NCI-H748 treated with DMSO at 0.1 percent for 48 hours (cell line): ENCODE results near the gene HEG1.

Source experiments
- DNase-seq: peaks from one replicate; lab custom pipeline; 2025; lab: John Stamatoyannopoulos, UW

The HEG1 gene

DNA sequence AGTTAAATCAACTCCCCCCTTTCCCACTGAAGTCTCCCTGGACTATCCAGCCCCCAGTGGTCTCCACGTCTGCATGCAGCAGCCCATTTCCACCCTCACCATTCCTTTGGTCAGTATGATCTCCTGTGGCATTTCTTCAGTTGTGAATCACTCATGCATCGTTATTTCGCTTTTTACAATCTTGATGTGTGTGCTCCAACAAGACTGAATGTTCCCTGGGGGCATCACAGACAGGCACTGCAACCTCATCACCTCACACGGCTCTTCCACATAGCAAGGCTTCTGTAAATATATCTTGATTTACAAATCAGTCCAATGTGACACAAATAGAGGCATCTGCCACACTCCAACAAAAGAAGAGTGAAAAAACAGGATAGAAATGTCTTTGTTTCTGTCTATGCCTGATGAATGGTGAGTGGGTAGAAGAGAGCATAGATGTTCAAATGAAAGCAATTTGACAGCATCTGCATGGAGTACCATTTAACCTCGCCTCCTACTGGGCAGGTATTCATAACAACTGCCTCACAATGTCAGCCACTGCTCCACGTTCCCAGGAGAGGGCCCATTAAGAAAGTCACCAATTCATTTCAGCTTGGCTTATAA, 5.2 kb downstream of the HEG1 start:
- peak; percentile 39 for DNase-seq

DNA sequence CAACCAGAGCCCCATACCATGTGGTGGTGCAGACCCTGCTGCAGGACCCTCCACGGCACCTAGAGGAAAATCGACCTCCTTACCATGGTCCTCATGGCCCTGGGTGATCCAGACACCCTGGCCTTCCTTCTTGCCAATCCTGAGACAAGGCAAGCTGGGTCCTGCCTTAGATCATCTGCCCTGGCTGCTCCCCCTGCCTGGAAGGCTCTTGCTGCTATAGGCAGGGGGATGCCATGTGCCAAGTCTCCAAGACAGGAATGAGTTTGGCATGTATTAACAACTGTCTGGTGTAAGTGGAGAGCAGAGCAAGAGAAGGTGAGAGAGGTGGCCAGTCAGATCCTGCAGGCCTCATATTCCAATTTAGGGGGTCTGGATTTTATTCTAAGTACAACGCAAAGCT, 7.5 kb downstream of the HEG1 start:
- DNase-seq = no peak

DNA sequence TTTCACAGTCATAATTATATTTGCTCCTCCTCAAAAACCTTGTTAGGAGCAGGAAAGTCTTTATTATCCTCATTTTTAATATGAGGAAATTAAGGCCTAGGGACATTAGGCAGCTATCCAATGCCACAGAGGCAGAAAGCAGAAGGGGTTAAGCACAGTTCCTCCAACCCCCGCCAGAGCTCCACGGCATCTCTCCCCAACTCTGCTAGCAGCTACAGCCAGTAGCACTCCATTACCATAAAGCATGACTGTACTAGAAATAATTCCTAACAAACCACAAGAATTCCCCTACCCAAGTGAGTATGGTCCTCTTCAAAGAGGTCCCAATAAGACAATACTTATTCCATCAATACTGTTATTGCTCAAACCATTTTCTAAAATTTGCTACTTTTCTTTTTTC, 9.8 kb downstream of the HEG1 start:
- DNase-seq = no peak

DNA sequence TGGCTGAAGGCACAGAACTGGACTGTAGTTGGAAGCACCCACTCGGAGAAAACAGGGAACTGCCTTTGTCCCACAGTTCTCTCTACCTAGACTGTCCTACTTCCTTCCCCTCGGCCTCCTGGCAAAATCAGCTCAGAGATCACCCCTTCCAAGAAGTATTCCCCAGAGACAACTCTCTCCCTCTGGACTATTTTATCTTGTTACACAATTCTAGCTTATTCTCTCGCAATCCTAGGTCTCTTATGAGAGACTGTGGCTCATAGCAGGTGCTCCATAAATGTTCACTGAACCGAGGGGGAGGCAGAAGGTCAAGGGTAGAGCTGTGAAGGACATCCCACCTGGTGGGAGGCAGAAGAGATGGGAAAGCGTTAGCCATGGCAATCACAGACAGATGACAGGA, 10.6 kb downstream of the HEG1 start:
- no peak for DNase-seq

DNA sequence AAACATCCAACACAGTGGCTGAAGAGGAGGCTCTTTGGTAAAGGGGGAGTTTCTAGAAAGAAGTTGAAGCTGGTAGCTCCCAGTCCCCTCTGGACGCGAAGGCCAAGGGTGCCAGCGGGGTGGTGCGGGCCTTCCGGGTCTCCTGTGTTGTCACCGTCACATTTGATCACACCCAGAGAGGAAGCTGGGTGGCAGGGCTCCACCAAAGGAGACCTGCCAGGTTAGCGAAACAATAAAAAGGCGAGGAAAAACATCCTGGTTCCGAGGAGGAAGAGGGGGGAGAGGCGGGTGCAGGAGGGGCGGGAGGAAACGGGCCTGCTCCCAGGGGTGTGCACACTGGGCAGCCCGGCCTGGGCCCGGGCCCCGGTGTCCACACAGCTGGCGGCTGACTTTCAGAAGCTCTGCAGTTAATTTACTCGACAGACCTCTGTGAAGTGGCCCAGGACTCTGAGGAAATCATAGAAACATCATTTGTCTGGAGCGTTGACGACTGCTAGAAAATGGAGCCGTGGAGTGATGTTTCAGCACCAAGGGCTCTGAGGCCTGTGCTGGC, 12.1 kb downstream of the HEG1 start:
- no peak for DNase-seq

DNA sequence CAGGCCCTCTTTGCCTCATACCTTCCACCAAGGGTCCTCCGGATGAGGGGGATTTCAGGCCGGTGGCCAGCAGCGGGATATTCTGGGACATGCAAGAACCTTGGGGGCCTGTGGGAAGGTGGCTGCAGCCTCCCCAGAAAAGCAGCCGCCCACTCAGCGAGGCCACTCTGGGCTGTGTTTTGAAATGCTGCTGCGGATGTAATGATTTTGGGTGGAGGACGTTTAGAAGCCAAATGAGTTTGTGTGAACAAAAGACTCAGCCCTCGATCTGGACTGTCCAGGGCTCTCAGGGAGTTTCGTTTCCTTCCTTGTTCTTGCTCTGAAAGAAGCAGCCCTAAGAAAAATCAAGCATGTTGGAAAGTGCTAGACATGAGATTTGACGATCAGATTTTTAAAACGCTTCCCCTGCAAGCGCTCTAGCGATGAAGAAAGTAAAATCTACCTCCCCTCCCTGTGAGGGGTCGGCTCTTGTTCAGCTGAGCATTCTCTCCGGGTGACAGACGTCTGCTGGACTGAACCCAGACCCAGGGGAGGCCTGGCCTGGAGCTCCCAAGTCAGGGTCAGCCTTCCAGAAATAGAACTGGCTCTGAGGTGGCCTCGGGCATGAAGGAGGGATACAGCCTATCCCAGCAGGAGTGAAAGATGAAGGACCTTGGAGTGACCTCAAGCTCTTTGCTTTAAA, 12.9 kb downstream of the HEG1 start:
- no peak for DNase-seq

DNA sequence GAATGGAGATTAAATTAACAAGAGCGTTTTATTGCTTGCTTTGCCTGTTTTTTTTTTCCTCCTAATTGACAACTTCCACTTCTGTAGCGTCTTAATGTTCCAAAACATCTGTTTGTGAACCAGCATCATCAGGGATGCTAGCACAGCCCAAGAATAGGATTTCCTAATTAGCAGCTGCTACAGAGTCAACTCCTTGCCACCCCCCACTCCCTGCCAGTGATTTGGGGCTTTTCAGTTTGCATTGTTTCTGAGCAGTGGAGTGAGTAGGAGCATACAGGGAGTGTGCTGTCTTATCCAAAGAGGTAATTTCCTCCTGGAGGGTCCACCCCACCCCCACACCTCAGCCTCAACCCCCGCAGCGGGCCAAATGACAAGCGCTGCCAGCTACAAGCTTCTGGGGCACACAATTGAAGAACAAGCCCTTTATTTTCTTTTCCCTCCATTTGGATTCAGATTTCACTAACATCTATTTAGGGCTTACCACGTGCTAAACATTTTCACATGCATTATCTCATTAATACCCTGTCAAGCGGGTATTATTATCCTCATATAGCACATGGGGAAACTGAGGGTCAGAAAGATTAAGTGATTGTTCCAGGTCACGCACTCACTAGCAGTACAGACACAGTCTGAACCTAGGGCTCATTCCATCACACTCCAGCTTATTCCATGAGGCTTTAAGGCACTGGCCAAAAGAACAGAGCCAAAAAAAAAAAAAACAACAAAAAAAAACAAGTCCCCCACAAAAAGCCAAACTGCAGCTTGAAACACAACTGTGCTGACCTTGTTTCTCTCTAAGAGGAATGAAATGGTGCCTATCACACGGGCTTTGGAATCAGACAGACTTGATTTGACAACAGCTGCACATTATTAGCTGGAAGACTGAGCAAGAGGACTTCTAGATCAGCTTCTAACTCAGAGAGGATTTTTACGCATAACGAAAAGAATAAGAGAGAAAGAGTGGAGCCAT, 16.4 kb downstream of the HEG1 start:
- DNase-seq = no peak

DNA sequence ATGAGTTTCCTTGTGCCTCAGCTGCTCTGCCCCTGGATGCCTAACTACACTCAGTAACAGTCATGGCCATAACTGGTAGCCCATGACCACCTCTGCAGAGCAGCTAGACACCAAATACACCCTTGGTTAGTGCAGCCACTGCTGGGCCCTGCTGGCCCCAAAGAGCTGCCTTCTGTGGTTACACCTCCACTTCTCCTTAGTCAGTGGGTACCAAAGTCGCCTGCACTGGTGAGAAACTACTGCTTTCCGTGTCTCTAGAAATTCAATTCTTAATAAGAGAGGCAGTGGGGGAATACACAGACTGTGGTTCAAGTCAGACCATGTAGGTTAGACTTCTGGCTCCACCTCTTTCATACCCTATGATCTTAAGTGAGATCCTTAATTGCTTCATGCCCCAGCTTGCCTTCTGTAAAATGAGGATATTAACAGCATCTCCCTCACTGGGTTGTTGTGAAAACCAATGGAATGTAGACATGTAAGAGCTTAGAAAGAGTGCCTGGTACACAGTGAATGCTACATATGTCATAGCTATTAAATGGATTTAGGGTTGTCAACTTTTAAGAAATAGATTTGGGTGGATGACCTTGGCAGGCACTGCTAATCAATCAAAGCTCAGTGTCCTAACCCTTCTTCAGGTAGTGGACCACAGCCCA, 18.2 kb downstream of the HEG1 start:
- DNase-seq = no peak

DNA sequence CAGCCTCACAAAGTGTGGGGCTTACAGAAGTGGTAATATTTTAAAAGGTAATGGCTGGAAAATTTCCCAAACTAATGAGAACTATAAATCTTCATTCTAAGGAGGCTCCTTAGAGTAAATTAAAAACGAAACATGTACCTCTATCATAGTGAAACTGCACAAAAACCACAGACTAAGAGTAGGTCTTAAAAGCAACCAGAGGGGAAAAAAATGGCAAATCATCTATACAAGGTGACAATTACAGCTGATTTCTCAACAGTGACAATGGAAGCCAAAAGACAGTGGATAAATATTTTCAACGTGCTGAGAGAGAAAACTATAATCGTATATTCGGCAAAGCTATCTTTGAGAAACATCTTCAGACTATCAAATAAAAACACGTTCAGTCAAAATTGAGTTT, 20.6 kb downstream of the HEG1 start:
- no peak for DNase-seq

DNA sequence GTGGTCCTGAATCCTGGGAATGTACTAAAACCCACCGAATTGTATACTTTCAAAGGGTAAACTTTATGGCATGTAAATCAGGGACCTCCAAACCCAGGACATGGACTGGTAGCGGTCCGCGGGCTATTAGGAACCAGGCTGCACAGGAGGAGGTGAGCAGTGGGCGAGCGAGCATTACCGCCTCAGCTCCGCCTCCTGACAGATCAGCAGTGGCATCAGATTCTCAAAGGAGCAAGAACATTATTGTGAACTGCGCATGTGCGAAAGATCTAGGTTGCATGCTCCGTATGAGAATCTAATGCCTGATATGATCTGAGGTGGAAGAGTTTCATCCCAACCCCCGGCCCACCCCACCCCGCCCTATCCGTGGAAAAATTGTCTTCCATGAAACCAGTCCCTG, 22.2 kb downstream of the HEG1 start:
- DNase-seq = no peak

DNA sequence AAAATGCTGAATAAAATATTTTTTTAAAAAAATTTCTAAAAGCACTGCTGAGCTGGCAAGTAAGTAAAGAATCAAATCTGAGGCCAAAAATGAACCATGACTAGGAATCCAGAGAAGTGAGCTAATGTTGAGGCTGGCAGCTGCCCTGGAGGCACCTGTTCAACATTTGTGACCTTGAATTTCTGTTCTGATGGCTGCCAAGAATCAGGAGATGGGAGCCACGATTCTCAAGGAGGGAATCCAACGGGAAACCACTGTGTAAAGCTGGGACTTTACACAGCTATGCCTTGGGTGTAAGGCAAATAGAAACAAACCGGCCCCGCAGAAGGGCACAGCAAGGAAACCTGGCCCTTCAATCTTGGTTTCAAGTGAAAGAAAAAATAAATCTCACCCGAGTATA, 22.7 kb downstream of the HEG1 start:
- no peak for DNase-seq

DNA sequence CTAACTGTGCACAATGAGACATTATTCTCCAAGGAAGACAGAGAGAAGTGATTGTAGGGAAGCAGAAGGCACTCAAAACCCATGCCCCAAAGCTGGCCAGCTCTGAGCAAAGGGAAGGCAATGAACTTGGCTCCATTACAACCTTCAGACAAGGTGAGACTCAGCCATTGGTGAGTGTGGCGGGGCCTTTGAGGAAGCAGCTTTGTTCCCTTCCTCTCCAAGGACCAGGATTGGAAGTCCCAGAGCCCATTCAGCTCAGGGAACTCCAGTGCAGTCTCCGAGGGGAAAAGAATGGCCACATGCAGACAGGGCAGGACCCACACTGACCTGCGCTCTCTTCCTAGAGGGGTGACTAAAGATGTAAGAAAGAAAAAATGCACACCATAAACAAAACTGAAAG, 23.1 kb downstream of the HEG1 start:
- DNase-seq = no peak

DNA sequence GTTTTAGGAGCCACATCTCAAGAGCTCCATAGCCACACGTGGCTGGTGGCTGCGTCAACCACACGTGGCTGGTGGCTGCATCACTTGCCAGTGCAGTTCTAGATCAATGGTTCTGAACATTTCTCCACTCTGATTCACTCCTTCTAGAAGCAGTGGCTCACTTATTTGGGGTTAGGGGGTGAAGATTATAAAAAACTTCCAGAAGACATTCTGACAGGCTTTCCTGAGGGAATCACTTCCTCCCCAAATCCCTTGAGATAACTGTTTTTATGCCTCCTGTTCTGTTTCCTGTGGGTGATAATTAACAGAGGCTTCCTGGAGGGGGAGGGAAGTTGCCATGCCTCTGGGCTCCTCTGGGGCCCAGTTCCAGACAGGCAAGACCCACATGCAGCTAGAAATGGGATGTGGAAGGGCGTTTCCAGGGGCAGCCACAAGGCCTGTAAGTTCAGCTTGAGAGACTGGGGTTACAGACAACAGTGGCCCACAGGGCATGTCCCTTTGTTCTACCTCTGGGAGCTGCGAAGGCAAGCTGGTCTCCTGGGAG, 23.6 kb downstream of the HEG1 start:
- no peak for DNase-seq

DNA sequence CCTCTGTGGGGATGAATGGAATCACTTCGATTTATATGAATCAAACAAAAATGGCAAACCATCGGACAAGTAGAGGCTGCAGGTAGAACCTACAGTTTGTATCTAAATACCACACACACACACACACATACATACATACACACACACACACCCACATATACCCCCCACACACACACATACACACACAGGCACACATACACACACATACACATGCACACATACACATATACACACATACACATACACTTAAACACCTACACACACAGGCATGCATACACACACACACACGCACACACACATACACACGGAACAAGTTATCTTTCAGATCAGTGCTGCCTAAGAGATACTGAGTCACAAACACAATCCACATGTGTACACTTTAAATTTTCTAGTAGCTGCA, 24.3 kb downstream of the HEG1 start:
- DNase-seq = no peak

DNA sequence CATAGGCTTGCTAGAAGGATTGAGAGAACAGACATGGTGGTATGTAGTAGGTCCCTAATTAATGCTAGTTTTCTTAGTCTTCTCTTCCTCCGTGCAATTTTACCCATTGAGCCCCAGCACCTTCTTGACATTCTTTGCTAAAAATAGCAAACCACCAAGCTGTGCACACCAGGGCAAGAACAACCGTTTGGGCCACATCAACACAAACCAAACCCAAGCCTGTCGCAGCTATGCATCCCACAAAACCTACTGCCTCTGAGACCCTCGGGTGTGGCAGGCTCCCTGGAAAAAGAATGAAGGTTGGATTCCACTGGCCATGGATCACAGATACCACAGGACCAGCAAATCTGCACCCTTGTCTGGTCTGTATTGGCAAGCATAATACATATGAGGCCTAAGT, 27.1 kb downstream of the HEG1 start:
- no peak for DNase-seq

DNA sequence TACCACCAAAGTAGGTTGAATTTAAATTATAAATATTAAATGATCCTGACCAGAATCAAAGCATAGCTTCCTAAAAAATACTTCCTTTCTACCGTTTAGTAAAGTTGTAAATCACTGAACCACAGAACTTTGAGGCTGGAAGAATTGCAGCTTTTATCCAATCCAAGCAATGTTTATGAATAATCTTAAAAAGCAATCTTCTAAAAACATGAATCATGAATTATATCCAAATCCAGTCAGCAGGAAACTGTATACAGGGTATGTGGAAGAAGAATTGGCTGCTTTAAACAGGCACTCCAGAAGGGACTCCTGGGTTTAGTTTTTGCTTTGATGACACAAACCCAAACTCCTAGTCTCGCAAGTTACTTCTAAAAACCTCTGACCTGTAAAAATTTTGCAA, 30.2 kb downstream of the HEG1 start:
- DNase-seq = no peak

DNA sequence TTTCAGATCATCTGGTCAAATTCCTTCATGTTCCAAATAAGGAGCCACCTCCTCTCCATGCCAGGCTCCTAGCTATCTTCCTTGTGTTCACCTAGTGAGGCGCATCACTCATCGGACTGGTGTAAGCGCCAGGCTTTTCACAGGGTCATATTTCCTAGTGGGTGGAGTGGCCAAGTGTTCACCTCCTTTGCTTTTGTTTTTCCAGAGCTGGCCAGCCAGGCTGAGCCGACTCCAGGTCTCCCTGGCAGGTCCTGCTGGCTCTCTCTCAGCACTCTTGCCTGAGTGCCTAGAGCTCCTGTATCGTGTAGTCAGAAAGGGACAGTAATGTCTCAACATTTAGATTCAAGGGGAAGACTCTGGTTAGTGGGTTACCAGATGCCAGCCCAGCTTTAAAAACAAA, 31.0 kb downstream of the HEG1 start:
- peak; percentile 6 for DNase-seq

DNA sequence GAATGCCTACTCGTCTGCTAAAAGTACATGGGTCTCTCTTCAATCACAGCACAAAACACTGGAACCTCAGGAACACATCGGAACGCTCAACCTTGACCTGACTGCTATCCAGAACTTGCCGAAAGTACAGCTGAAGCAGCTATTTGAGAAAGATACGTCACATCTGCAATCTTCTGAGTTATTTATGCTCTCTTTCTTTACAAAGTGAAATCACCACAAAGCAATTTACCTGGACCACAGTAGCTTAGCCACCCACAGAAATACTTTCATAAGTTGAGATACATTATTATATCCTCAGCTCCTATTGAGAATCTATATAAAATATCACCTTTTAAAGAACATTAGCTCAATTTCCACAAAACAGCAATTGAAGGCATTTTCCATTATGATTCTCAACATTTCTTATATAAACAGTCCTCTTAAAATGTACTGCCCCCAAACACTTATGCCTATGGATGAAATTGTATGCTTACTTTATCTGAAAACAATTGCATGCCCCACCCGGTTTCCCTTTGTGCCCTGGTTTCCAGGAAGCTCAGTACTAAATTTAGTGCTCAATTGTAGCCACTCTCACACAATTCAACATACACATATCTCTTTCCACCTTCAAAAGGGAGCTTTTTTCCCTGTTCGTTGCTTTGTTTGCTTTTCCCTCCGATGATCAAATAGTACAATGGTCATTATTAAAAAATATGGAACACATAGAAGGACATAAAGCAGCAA, 31.8 kb downstream of the HEG1 start:
- DNase-seq = no peak

DNA sequence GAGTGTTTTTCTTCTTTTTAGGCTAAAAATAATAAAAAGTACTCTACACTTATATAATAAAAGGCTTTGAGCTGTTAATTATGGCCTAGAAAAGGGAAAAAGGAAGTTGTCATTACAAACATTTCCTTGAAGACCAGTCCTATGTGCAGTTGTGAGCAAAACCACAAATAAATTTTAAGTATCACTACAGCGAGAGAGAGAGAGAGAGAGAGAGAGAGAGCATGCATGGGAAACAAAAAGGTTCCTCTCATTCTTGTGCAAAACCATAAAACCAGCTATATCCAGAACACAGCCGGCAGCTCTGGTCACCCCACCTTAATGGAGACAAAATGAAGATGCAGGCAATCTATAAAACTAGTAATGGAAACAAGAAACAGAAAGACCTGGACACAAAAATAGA, 33.6 kb downstream of the HEG1 start:
- DNase-seq = no peak

DNA sequence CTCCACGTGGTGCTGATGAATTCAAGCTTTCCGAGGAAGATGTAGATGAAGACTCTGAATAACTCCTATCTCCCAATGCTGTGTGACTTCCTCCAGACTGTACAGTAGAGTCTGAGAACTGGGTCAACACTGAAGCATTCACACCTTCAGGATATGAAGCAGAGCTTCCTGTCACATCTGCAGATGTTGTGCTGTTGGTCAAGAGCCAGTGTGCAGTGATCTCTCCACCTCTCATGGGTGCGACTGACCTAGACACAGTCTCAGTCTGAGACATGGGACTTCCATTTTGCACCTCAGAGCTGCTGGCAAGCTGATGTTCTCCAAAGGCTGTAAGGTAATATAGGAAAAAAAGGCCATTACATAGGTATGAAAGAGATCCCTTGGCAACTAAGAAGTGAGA, 36.5 kb downstream of the HEG1 start:
- DNase-seq = no peak

DNA sequence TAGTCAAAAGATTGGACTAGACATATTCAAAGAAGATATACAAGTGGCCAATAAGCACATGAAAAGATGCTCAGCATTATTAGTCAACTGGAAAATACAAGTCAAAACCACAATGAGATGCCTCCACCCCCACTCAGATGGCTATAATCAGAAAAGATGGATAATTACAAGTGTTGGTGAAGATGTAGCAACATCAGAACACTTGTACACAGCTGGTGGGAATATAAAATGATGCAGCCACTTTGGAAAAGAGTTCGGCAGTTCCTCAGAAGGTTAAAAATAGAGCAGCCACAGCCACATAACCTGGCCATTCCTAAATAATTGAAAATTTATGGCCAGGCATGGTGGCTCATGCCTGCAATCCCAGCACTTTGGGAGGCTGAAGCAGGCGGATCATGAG, 38.4 kb downstream of the HEG1 start:
- DNase-seq = no peak
